ENCODE data around the gene GLT6D1.

GLT6D1 gene

GRCh38 chr9:135582966-135583687 lies 56.2 kb downstream of the GLT6D1 start:
- DNase-seq, result no peak

GRCh38 chr9:135582541-135582940 lies 56.8 kb downstream of the GLT6D1 start:
- DNase-seq, result no peak

- DNase-seq, result no peak
Measured at GRCh38 chr9:135581636-135582426, 57.5 kb downstream of the GLT6D1 start.

- DNase-seq, result no peak
Measured at GRCh38 chr9:135580664-135581380, 58.5 kb downstream of the GLT6D1 start.

- DNase-seq, result no peak
Measured at GRCh38 chr9:135579889-135580660, 59.3 kb downstream of the GLT6D1 start.

GRCh38 chr9:135579356-135579755 lies 60.0 kb downstream of the GLT6D1 start:
- no peak for DNase-seq

- no peak for DNase-seq
Measured at GRCh38 chr9:135577256-135577655, 62.1 kb downstream of the GLT6D1 start.

- no peak for DNase-seq
Measured at GRCh38 chr9:135575995-135576631, 63.2 kb downstream of the GLT6D1 start.

- no peak for DNase-seq
Measured at GRCh38 chr9:135574943-135575342, 64.4 kb downstream of the GLT6D1 start.

- DNase-seq, result no peak
Measured at GRCh38 chr9:135574331-135574730, 65.0 kb downstream of the GLT6D1 start.

Measured in stimulated activated CD4-positive, alpha-beta T cell treated with anti-CD3 and anti-CD28 coated beads, Interleukin-2, amount 100 ng/mL, for 24 hours (primary cell).